ENCODE results near the gene FIGN.

DNA sequence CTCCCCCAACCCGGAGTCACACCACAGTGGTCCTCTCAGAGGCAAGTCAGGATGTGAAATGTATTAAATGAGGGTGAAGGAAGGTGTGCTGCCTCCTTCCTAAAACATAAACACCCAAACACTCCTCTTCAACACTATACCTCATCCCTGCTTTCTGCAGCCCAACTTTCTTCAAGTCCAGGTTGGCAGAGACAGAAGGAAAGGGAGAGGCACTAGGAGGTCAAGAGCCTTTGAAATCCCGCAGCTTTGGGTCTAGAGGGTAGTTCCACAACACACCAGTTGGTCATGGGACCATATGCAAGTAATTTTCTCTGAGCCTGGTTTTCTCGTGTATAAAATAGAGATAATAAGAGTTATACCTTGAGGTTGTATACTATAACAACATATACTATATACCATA, 38.4 kb downstream of the FIGN start:
- no peak for TF ChIP-seq POLR2A (IDR thresholded peaks at IDR 0.05; ENCODE audit: insufficient read depth in 1 of 2, low read depth in 2 of 2, low read length in 2 of 2)
- TF ChIP-seq ASH2L (IDR thresholded peaks at IDR 0.05; ENCODE audit: insufficient read length, low read depth, low read length): no peak
- no peak for TF ChIP-seq ZNF121 (CRISPR knock-in tag; IDR thresholded peaks at IDR 0.05)
- TF ChIP-seq ZNF577 (CRISPR knock-in tag; IDR thresholded peaks at IDR 0.05; ENCODE audit: borderline replicate concordance, low read depth): no peak
- no peak for TF ChIP-seq ZNF503 (CRISPR knock-in tag; IDR thresholded peaks at IDR 0.05)

Measured in HepG2 (cell line).